ENCODE data around the gene CARS2. TPM values are rescaled to one million over a fixed set of nuclear protein-coding genes. Genes with fewer than 3 reads are reported as not detected.

CARS2 gene
- total and polyA plus RNA-seq, 2 donors from 2014 or later, result 57.1 to 57.9 TPM

- TF ChIP-seq CTCF (IDR thresholded peaks at IDR 0.05; ENCODE audit: borderline replicate concordance, extremely low read depth, insufficient read depth), result no peak
- Histone ChIP-seq H3K4me3 (ENCODE audit: low read length in 3 of 3) (no peak overlapping the region), H3K27ac (ENCODE audit: low read depth in 2 of 2, low read length in 2 of 2) (no peak overlapping the region), H3K9ac (ENCODE audit: low read length in 3 of 3) (no peak overlapping the region), H3K4me1 (ENCODE audit: control insufficient read depth in 2 of 3, insufficient read depth in 2 of 3, low read depth in 1 of 3, low read length in 3 of 3) (no peaks in the 10 kb centered on the region), H3K27me3 (ENCODE audit: control insufficient read depth, insufficient read depth, low read length) (no peaks in the 10 kb centered on the region), H3K36me3 (ENCODE audit: control insufficient read depth in 2 of 3, insufficient read depth in 3 of 3, low read length in 3 of 3) (no peaks in the 10 kb centered on the region), H3K9me3 (ENCODE audit: control insufficient read depth in 2 of 3, insufficient read depth in 1 of 3, low read length in 3 of 3) (no peaks in the 10 kb centered on the region)
- FAIRE-seq (no peak), DNase-seq (no peak)
- intact Hi-C loops (cut with DNase I), result no loop called here
Observed at GRCh38 chr13:110605132-110605531, 100.8 kb downstream of the CARS2 start.

- Histone ChIP-seq H3K9ac (ENCODE audit: low read length in 3 of 3) (no peak overlapping the region), H3K36me3 (ENCODE audit: control insufficient read depth in 2 of 3, insufficient read depth in 3 of 3, low read length in 3 of 3) (no peaks in the 10 kb centered on the region), H3K27me3 (ENCODE audit: control insufficient read depth, insufficient read depth, low read length) (no peaks in the 10 kb centered on the region), H3K9me3 (ENCODE audit: control insufficient read depth in 2 of 3, insufficient read depth in 1 of 3, low read length in 3 of 3) (no peaks in the 10 kb centered on the region), H3K4me1 (ENCODE audit: control insufficient read depth in 2 of 3, insufficient read depth in 2 of 3, low read depth in 1 of 3, low read length in 3 of 3) (no peaks in the 10 kb centered on the region), H3K27ac (ENCODE audit: low read depth in 2 of 2, low read length in 2 of 2) (no peak overlapping the region), H3K4me3 (ENCODE audit: low read length in 3 of 3) (no peak overlapping the region)
- no peak for TF ChIP-seq CTCF (IDR thresholded peaks at IDR 0.05; ENCODE audit: borderline replicate concordance, extremely low read depth, insufficient read depth)
- FAIRE-seq, result no peak
- intact Hi-C loops (cut with DNase I), result no loop called here
- no peak for DNase-seq
Observed at GRCh38 chr13:110600980-110601379, 104.9 kb downstream of the CARS2 start.

GRCh38 chr13:110600261-110600819 is 105.6 kb downstream of the CARS2 start:
- no peaks in the 10 kb centered on the region for H3K4me1 ChIP-seq (ENCODE audit: control insufficient read depth in 2 of 3, insufficient read depth in 2 of 3, low read depth in 1 of 3, low read length in 3 of 3)
- no peak for TF ChIP-seq CTCF (IDR thresholded peaks at IDR 0.05; ENCODE audit: borderline replicate concordance, extremely low read depth, insufficient read depth)
- H3K9ac ChIP-seq (ENCODE audit: low read length in 3 of 3), result no peak overlapping the region
- DNase-seq, result no peak
- no peaks in the 10 kb centered on the region for H3K36me3 ChIP-seq (ENCODE audit: control insufficient read depth in 2 of 3, insufficient read depth in 3 of 3, low read length in 3 of 3)
- intact Hi-C loops (cut with DNase I), result no loop called here
- H3K4me3 ChIP-seq (ENCODE audit: low read length in 3 of 3), result no peak overlapping the region
- no peaks in the 10 kb centered on the region for H3K27me3 ChIP-seq (ENCODE audit: control insufficient read depth, insufficient read depth, low read length)
- no peak overlapping the region for H3K27ac ChIP-seq (ENCODE audit: low read depth in 2 of 2, low read length in 2 of 2)
- H3K9me3 ChIP-seq (ENCODE audit: control insufficient read depth in 2 of 3, insufficient read depth in 1 of 3, low read length in 3 of 3), result no peaks in the 10 kb centered on the region
- no peak for FAIRE-seq

Data from kidney (tissue), 14 donors.